Measurements from ENCODE around the gene SERINC4.

Gene SERINC4

DNA sequence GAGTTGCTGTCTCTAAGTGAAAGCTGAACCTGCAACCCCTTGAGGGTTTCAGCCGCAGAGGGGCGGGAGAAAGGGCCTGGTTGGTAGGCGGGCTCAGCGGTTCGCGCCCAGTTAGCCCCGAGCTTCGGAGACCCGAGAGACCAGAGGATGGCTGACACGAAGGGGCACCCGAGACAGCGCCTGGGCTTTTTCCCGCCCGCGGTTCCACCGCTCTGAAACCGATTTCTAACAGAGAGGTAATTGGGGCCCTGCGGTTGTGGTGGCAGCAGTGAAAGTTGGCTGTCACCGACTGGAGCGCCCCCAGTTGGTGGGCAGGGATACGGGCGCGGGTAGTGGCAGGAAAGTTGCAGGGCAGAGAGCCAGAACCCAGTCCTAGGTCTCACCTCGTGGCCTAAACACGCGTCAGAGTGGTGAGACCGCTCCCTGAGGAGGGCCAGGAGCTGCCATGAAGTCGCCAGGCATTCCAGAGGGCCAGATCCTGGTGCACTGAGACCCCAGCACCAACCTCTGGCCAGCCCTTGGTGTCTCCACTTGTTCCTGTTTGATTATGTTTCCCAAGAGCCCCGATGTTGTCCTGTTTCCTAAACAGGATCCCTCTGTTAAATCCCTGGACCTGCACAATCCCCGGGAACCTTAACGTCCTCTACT lies 22.6 kb downstream of the SERINC4 start:
- Histone ChIP-seq H3K9ac (ENCODE audit: low read depth in 1 of 2, low read length in 2 of 2) (peak overlapping the region; percentile 89 to 94), H3K9me3 (ENCODE audit: control insufficient read depth in 2 of 2, low read length in 2 of 2) (no peaks in the 10 kb centered on the region), H3K36me3 (ENCODE audit: control insufficient read depth in 2 of 2, insufficient read depth in 2 of 2, low read length in 2 of 2) (peaks cover 18 to 19% of the 10 kb centered on the region in 2 donors), H3K4me3 (ENCODE audit: low read length in 2 of 2) (peak overlapping the region; percentile 83 to 89), H3K27me3 (ENCODE audit: control insufficient read depth in 2 of 2, insufficient read depth in 2 of 2, low read length in 2 of 2) (no peaks in the 10 kb centered on the region), H3K27ac (ENCODE audit: low read depth in 2 of 2, low read length in 2 of 2) (peak overlapping the region; percentile 94 to 96), H3K4me1 (ENCODE audit: control insufficient read depth in 2 of 2, insufficient read depth in 2 of 2, low read length in 2 of 2) (peaks cover 8 to 23% of the 10 kb centered on the region in 2 donors)

DNA sequence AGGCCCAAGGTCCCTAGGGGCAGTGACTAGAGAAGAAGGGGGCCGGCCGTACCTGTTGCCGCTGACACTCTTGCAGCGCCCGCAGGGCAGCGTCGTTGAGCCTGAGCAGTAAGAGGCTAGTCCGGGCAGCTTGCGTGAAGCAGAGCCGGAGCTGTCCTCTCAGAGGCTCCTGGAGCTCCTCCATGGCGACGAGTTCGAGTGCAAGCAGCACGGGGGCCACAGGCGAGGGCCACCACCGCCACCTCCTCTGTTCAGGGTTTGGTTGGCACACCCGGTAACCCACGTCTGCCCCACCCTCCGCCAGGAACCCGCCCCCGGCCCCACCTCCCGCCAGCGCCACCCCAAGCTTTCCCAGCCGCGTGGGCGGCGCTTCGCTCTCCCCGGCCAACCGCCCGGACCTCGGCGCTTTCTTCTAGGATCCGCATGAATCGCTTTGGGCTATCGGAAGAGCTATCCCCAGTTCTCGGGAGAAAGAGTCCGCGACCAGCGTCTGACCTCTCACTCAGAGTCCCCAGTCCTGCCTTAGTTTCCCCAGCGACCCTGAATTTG lies 23.2 kb downstream of the SERINC4 start, which contains the start of gene ELL3:
Gene ELL3, minus strand, starts transcription at position 249 of the 549 bp plus-strand sequence. Its CDS starts 65 bp downstream, at position 184.
- peaks cover 11 to 24% of the 10 kb centered on the region in 2 donors for H3K4me1 ChIP-seq (ENCODE audit: control insufficient read depth in 2 of 2, insufficient read depth in 2 of 2, low read length in 2 of 2)
- peak within 1 kb of the TSS; percentile 89 to 99 for H3K9ac ChIP-seq (ENCODE audit: low read depth in 1 of 2, low read length in 2 of 2)
- peak within 1 kb of the TSS; percentile 89 to 94 for H3K4me3 ChIP-seq (ENCODE audit: low read length in 2 of 2)
- H3K27me3 ChIP-seq (ENCODE audit: control insufficient read depth in 2 of 2, insufficient read depth in 2 of 2, low read length in 2 of 2), result no peaks in the 10 kb centered on the region
- H3K27ac ChIP-seq (ENCODE audit: low read depth in 2 of 2, low read length in 2 of 2), result peak within 1 kb of the TSS; percentile 94 to 96
- peaks cover 23 to 24% of the 10 kb centered on the region in 2 donors for H3K36me3 ChIP-seq (ENCODE audit: control insufficient read depth in 2 of 2, insufficient read depth in 2 of 2, low read length in 2 of 2)
- no peaks in the 10 kb centered on the region for H3K9me3 ChIP-seq (ENCODE audit: control insufficient read depth in 2 of 2, low read length in 2 of 2)

DNA sequence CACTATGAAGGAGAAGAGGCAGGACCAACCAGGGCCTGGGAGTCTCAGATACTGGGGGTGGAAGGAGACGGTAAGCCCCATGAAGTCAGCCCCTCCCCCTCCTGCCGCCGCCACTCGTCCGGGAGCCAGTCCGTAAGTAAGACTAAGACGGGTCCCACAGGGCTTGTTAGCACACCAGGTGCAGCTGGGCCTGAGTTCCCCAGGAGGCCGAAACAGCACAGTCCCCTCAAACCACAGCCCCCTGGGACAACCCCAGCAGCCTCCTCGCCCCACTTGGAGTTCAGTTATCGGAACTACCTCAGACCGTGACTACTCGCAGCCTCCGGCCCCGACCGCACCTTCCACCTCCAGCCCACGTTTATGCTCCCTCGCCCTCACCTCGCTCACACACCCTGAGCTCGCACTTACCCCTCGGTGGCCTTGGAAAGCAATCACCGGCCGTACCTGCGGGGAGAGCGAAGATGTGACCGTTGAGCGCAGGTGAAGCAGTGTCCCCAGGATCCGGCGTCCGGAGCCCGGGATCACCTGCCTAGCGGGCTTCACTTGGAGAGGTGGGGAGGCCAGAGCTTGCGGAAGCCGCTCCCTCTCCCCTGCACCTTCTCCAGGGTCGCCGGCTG lies 23.8 kb downstream of the SERINC4 start:
- peaks cover 28 to 29% of the 10 kb centered on the region in 2 donors for H3K36me3 ChIP-seq (ENCODE audit: control insufficient read depth in 2 of 2, insufficient read depth in 2 of 2, low read length in 2 of 2)
- H3K4me1 ChIP-seq (ENCODE audit: control insufficient read depth in 2 of 2, insufficient read depth in 2 of 2, low read length in 2 of 2), result peaks cover 14 to 28% of the 10 kb centered on the region in 2 donors
- no peaks in the 10 kb centered on the region for H3K27me3 ChIP-seq (ENCODE audit: control insufficient read depth in 2 of 2, insufficient read depth in 2 of 2, low read length in 2 of 2)
- H3K4me3 ChIP-seq (ENCODE audit: low read length in 2 of 2), result peak overlapping the region; percentile 89 to 94
- H3K9me3 ChIP-seq (ENCODE audit: control insufficient read depth in 2 of 2, low read length in 2 of 2), result no peaks in the 10 kb centered on the region
- peak overlapping the region; percentile 94 to 96 for H3K27ac ChIP-seq (ENCODE audit: low read depth in 2 of 2, low read length in 2 of 2)
- H3K9ac ChIP-seq (ENCODE audit: low read depth in 1 of 2, low read length in 2 of 2), result peak overlapping the region; percentile 82 to 99

DNA sequence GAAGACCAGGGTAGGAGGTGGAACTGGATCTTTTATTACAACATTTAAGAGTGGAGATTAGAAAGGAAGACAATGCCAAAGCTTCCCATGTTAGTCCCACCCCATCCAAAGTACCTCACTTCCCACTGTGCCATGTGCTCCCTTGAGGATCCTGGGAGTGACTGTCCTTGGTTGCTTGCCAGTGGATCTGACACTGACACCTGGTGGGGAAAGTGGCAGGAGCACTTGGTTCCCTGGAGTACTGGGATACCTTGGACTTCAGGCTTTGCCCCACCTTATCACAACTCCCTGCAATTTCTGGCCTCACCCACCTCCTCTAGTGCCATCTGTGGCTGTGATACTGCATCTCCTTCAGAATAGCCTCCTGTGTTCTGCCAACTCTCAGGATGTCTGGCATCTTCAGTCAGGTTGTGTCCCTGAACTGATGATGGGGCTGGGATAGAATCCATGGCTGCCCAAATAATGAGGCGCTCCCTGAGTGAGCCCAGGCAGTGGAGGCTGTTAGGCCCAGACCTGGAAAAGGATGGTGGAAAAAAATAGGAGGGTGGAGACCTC lies 24.5 kb downstream of the SERINC4 start:
- Histone ChIP-seq H3K27me3 (ENCODE audit: control insufficient read depth in 2 of 2, insufficient read depth in 2 of 2, low read length in 2 of 2) (no peaks in the 10 kb centered on the region), H3K4me1 (ENCODE audit: control insufficient read depth in 2 of 2, insufficient read depth in 2 of 2, low read length in 2 of 2) (peaks cover 14 to 28% of the 10 kb centered on the region in 2 donors), H3K36me3 (ENCODE audit: control insufficient read depth in 2 of 2, insufficient read depth in 2 of 2, low read length in 2 of 2) (peaks cover 30 to 35% of the 10 kb centered on the region in 2 donors), H3K4me3 (ENCODE audit: low read length in 2 of 2) (peak overlapping the region; percentile 89 to 94), H3K27ac (ENCODE audit: low read depth in 2 of 2, low read length in 2 of 2) (peak overlapping the region; percentile 94 to 96), H3K9ac (ENCODE audit: low read depth in 1 of 2, low read length in 2 of 2) (peak overlapping the region; percentile 82 to 99), H3K9me3 (ENCODE audit: control insufficient read depth in 2 of 2, low read length in 2 of 2) (no peaks in the 10 kb centered on the region)

DNA sequence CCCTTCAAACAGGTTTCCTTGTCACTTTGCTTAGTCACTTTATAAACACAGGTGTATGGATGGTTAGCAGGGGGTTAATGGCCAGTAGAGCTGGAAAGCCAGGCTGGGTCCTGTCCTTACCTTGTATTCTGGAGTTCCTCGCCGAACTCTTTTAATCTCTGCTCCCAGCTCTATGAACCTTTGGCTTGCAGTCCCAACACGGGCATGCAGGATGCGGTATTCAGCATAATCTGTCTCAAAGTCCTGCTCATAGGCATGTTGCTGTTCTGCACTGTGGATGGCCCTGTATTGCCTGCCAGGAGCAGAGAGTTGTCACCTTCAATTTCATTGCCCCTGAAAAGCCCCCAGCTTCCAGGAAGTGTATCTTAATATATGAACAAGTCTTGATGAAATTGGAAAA lies 26.0 kb downstream of the SERINC4 start:
- no peak overlapping the region for H3K4me3 ChIP-seq (ENCODE audit: low read length in 2 of 2)
- H3K27ac ChIP-seq (ENCODE audit: low read depth in 2 of 2, low read length in 2 of 2), result no peak overlapping the region
- peaks cover 14 to 28% of the 10 kb centered on the region in 2 donors for H3K4me1 ChIP-seq (ENCODE audit: control insufficient read depth in 2 of 2, insufficient read depth in 2 of 2, low read length in 2 of 2)
- no peaks in the 10 kb centered on the region for H3K27me3 ChIP-seq (ENCODE audit: control insufficient read depth in 2 of 2, insufficient read depth in 2 of 2, low read length in 2 of 2)
- H3K9me3 ChIP-seq (ENCODE audit: control insufficient read depth in 2 of 2, low read length in 2 of 2), result no peaks in the 10 kb centered on the region
- no peak overlapping the region for H3K9ac ChIP-seq (ENCODE audit: low read depth in 1 of 2, low read length in 2 of 2)
- H3K36me3 ChIP-seq (ENCODE audit: control insufficient read depth in 2 of 2, insufficient read depth in 2 of 2, low read length in 2 of 2), result peaks cover 43 to 48% of the 10 kb centered on the region in 2 donors

DNA sequence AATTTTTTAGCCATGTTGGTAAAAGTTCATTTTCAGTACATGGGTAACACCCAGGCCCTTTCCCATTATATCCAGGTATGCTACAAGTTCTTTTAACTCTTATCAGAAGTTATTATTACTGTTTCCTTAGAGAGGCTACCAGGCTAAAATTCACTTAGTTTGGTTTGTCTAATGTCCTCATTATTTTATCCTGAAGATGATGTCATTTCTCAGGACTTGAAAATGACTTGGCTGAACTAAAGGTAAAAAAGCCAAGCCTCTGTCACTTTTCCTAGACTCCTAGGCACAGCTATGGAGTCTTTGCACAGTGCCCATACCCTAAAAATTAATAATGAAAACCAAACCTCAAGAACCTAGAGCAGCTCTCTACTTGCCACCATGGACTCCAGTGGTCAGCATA lies 27.4 kb downstream of the SERINC4 start:
- Histone ChIP-seq H3K27ac (ENCODE audit: low read depth in 2 of 2, low read length in 2 of 2) (no peak overlapping the region), H3K9ac (ENCODE audit: low read depth in 1 of 2, low read length in 2 of 2) (no peak overlapping the region), H3K36me3 (ENCODE audit: control insufficient read depth in 2 of 2, insufficient read depth in 2 of 2, low read length in 2 of 2) (peaks cover 54 to 62% of the 10 kb centered on the region in 2 donors), H3K9me3 (ENCODE audit: control insufficient read depth in 2 of 2, low read length in 2 of 2) (no peaks in the 10 kb centered on the region), H3K4me3 (ENCODE audit: low read length in 2 of 2) (no peak overlapping the region), H3K4me1 (ENCODE audit: control insufficient read depth in 2 of 2, insufficient read depth in 2 of 2, low read length in 2 of 2) (peaks cover 14 to 24% of the 10 kb centered on the region in 2 donors), H3K27me3 (ENCODE audit: control insufficient read depth in 2 of 2, insufficient read depth in 2 of 2, low read length in 2 of 2) (no peaks in the 10 kb centered on the region)

DNA sequence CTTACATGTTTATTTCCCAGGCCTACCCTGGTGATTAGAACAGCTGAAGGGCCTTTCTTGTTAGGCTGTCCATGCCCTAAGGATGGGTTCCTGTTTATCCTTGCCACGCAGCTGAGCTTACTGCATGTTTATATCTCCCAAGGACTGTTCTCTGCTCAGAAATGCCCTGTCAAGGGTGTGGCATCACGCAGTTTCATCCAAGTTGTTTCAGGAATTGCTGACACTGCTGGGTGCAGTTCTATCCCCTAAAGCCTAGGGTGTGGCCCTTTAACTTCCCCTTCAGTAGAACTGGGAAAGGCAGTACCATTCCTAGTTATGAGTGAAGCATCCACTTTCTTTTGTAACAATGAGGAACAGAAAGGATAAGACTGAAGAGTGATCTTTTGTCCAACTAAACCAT lies 28.2 kb downstream of the SERINC4 start:
- Histone ChIP-seq H3K4me1 (ENCODE audit: control insufficient read depth in 2 of 2, insufficient read depth in 2 of 2, low read length in 2 of 2) (peaks cover 11 to 18% of the 10 kb centered on the region in 2 donors), H3K4me3 (ENCODE audit: low read length in 2 of 2) (no peak overlapping the region), H3K36me3 (ENCODE audit: control insufficient read depth in 2 of 2, insufficient read depth in 2 of 2, low read length in 2 of 2) (peaks cover 56 to 69% of the 10 kb centered on the region in 2 donors), H3K9me3 (ENCODE audit: control insufficient read depth in 2 of 2, low read length in 2 of 2) (no peaks in the 10 kb centered on the region), H3K27ac (ENCODE audit: low read depth in 2 of 2, low read length in 2 of 2) (no peak overlapping the region), H3K27me3 (ENCODE audit: control insufficient read depth in 2 of 2, insufficient read depth in 2 of 2, low read length in 2 of 2) (no peaks in the 10 kb centered on the region), H3K9ac (ENCODE audit: low read depth in 1 of 2, low read length in 2 of 2) (no peak overlapping the region)

DNA sequence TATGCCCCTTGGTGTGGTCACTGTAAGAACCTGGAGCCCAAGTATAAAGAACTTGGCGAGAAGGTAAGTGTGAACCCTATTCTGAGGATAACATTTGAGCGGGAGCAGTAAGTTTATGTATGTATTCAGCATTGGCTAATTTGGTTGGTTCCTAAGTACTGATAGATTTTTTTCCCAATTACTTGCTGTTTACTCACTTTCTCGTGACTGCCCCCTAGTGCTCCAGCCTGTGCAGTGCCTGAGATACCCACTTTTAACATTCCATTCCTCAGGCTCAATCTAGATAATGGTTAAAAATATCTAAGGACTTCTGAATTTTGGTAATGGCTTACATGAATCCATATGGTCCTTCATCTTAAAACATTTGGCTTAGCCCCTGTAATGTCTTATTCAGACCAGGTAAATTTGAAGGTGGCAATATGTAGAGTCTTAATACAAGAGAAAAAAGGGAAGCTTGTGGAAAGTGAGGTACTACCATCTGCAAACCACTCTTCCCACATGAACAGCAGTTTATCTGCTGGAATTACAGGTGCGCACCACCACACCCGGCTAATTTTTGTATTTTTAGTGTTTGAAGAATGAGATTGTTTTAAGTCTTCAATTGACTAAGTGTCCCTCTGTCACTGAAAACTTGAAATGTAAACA lies 30.3 kb downstream of the SERINC4 start:
- H3K4me3 ChIP-seq (ENCODE audit: low read length in 2 of 2), result no peak overlapping the region
- peaks cover 76 to 90% of the 10 kb centered on the region in 2 donors for H3K36me3 ChIP-seq (ENCODE audit: control insufficient read depth in 2 of 2, insufficient read depth in 2 of 2, low read length in 2 of 2)
- H3K9me3 ChIP-seq (ENCODE audit: control insufficient read depth in 2 of 2, low read length in 2 of 2), result no peaks in the 10 kb centered on the region
- H3K27ac ChIP-seq (ENCODE audit: low read depth in 2 of 2, low read length in 2 of 2), result no peak overlapping the region
- peaks cover 4 to 6% of the 10 kb centered on the region in 2 donors for H3K4me1 ChIP-seq (ENCODE audit: control insufficient read depth in 2 of 2, insufficient read depth in 2 of 2, low read length in 2 of 2)
- H3K9ac ChIP-seq (ENCODE audit: low read depth in 1 of 2, low read length in 2 of 2), result no peak overlapping the region
- H3K27me3 ChIP-seq (ENCODE audit: control insufficient read depth in 2 of 2, insufficient read depth in 2 of 2, low read length in 2 of 2), result no peaks in the 10 kb centered on the region

DNA sequence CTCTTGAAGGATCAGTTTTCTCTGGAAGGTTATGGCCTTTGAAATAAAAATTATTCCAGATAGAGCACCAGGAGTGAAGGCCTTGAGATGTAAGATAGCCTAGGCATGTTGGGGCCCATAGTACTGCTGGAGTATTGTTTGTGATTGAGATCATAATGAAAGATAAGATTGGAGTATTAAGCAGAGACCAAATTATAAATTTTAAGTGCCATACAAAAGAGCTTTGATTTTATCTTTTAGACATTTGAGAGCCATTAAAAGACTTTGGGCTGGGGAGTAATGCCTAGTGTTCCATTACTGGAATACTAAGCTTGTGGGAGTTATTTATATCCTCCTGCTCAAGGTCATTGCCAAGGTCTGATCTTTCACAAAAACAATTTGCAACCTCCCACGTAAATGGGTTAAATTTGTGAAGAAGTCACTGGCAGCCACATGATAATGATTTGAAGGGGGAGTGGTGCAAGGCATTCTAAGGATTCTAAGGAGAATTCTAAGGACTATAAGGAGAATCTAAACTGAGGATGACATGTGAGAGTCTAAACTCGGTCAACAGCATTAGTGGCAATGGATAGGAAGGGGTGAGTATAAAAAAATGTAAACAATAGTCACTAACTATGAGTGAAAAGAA lies 36.1 kb downstream of the SERINC4 start:
- Histone ChIP-seq H3K27me3 (ENCODE audit: control insufficient read depth in 2 of 2, insufficient read depth in 2 of 2, low read length in 2 of 2) (no peaks in the 10 kb centered on the region), H3K36me3 (ENCODE audit: control insufficient read depth in 2 of 2, insufficient read depth in 2 of 2, low read length in 2 of 2) (peaks cover 54 to 70% of the 10 kb centered on the region in 2 donors), H3K4me1 (ENCODE audit: control insufficient read depth in 2 of 2, insufficient read depth in 2 of 2, low read length in 2 of 2) (no peaks in the 10 kb centered on the region), H3K9ac (ENCODE audit: low read depth in 1 of 2, low read length in 2 of 2) (no peak overlapping the region), H3K4me3 (ENCODE audit: low read length in 2 of 2) (no peak overlapping the region), H3K27ac (ENCODE audit: low read depth in 2 of 2, low read length in 2 of 2) (no peak overlapping the region), H3K9me3 (ENCODE audit: control insufficient read depth in 2 of 2, low read length in 2 of 2) (no peaks in the 10 kb centered on the region)

Measured in mucosa of rectum (tissue), 2 donors.